Cardiac muscle cell (in vitro differentiated cells and primary cell): ENCODE measurements around the gene POLL. TPM values are rescaled to one million over a fixed set of nuclear protein-coding genes. Genes with fewer than 3 reads are reported as not detected.

ENCODE experiments used
- DNase-seq, 2 donors: peaks; one replicate each; pipeline versions ENCODE4 v3.0.0 to v3.0.0-alpha.2; 2010 to 2017; ENCODE audit warnings: low read depth in 1 of 2, low spot score in 1 of 2
- H3K27ac ChIP-seq: fragments of 200-600 bp; sonication (generic); 2 replicates; pipeline ENCODE4 v1.5.1; 2016
- H3K27me3 ChIP-seq: fragments of 200-600 bp; sonication (generic); 2 replicates; pipeline ENCODE4 v1.6.0; 2016; ENCODE audit warnings: control low read depth
- H3K36me3 ChIP-seq: fragments of 200-600 bp; sonication (generic); 2 replicates; pipeline ENCODE4 v1.5.1; 2016; ENCODE audit warnings: control low read depth
- H3K4me1 ChIP-seq: fragments of 200-600 bp; sonication (generic); 2 replicates; pipeline ENCODE4 v1.8.1; 2017; ENCODE audit warnings: low read depth, mild to moderate bottlenecking, mixed run types
- H3K4me3 ChIP-seq: fragments of 200-600 bp; sonication (generic); 2 replicates; pipeline ENCODE4 v1.5.1; 2016; ENCODE audit warnings: mild to moderate bottlenecking
- H3K9me3 ChIP-seq: fragments of 200-600 bp; sonication (generic); 2 replicates; pipeline ENCODE4 v1.5.1; 2017; ENCODE audit warnings: low read depth, mild to moderate bottlenecking, control low read depth
- CTCF ChIP-seq: IDR thresholded peaks from 2 replicates; pipeline ENCODE4 v1.5.1; 2012; ENCODE audit warnings: low read depth, mild to moderate bottlenecking, low read length
- polyA plus RNA-seq: library from polyadenylated mRNA; unstranded; fragments of >200 nt; fragmentation: Nextera tagmentation; extraction: Ambion mirVana; gene quantifications from 2 replicates; pipeline ENCODE4 v1.2.1, GENCODE V29; 2016
- total RNA-seq: library from RNA; depleted of rRNA; stranded (reverse); fragments of >200 nt; gene quantifications from 2 replicates; pipeline ENCODE4 v1.2.3, GENCODE V29; 2016

POLL gene
- total and polyA plus RNA-seq, 2 experiments from 2014 or later: 27.6 to 41.7 TPM

GRCh38 chr10:101614663-101615524 is 26.8 kb upstream of the POLL start:
- no peak overlapping the region for H3K27ac ChIP-seq
- DNase-seq: no peak
- H3K36me3 ChIP-seq: peaks cover 7% of the 10 kb centered on the region
- H3K27me3 ChIP-seq: no peaks in the 10 kb centered on the region
- no peaks in the 10 kb centered on the region for H3K9me3 ChIP-seq
- no peak overlapping the region for H3K4me3 ChIP-seq
- H3K4me1 ChIP-seq: no peaks in the 10 kb centered on the region
- TF ChIP-seq CTCF: no peak

DNA sequence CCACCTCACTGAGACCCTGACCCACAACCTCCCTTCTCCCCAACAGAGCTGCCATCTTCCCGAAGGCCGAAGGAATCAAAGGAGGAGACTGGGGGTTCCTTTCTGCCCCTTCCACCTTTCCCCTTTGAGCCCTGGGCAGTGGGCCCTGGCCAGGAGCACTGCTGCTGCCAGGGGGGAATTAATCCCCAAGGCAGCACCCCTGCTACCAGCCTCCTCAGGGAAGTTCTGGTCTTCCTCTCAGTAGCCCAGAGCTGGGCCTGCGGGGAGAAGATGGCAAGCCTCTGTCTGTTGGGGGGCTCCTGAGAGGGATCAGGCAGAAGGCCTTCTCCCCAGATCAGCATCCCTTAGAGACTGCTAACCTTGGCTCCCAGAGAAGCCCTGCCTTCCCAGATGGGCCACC is 25.6 kb upstream of the POLL start:
- H3K27me3 ChIP-seq: no peaks in the 10 kb centered on the region
- no peak overlapping the region for H3K4me3 ChIP-seq
- H3K4me1 ChIP-seq: no peaks in the 10 kb centered on the region
- H3K36me3 ChIP-seq: peaks cover 14% of the 10 kb centered on the region
- no peak for TF ChIP-seq CTCF
- no peaks in the 10 kb centered on the region for H3K9me3 ChIP-seq
- no peak overlapping the region for H3K27ac ChIP-seq
- DNase-seq: no peak

GRCh38 chr10:101612872-101613271 is 24.8 kb upstream of the POLL start:
- Histone ChIP-seq H3K9me3 (no peaks in the 10 kb centered on the region), H3K27ac (peak overlapping the region; percentile 28), H3K4me1 (no peaks in the 10 kb centered on the region), H3K27me3 (no peaks in the 10 kb centered on the region), H3K36me3 (peaks cover 18% of the 10 kb centered on the region), H3K4me3 (no peak overlapping the region)
- no peak for TF ChIP-seq CTCF
- no peak for DNase-seq

DNA sequence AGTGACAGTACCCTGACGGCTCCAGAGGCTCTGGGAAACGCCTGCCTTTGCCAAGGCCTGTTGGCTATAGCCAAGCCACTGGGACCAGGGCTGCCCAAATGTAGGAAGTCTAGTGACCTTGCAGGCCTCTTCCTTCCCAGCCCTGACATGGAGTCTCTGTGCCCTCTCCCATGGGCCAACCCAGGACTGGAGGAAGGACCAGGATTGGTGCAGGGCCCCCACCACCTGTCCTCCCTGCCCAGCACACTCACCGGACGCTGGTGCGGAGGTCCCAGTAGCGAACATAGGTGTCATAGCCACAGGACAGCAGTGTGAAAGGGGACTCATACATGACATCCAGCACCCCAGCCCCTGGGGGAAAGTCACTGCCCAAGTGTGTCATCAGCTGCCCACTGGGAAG is 24.0 kb upstream of the POLL start:
- TF ChIP-seq CTCF: no peak
- H3K4me1 ChIP-seq: peaks cover 7% of the 10 kb centered on the region
- no peaks in the 10 kb centered on the region for H3K9me3 ChIP-seq
- H3K27me3 ChIP-seq: no peaks in the 10 kb centered on the region
- peak overlapping the region; percentile 75 for H3K27ac ChIP-seq
- peaks cover 18% of the 10 kb centered on the region for H3K36me3 ChIP-seq
- no peak for DNase-seq
- H3K4me3 ChIP-seq: no peak overlapping the region

- TF ChIP-seq CTCF: no peak
- Histone ChIP-seq H3K4me1 (peaks cover 8% of the 10 kb centered on the region), H3K9me3 (no peaks in the 10 kb centered on the region), H3K36me3 (peaks cover 18% of the 10 kb centered on the region), H3K27ac (peak overlapping the region; percentile 75), H3K27me3 (no peaks in the 10 kb centered on the region), H3K4me3 (no peak overlapping the region)
- DNase-seq: peak in 1 of 2 donors; percentile 21
Observed at GRCh38 chr10:101611096-101611905, 23.2 kb upstream of the POLL start.
